GM06990 (cell line): ENCODE data around the gene SPEG.

Experiments used
- DNase-seq: peaks from one replicate; pipeline ENCODE4 v3.0.0-alpha.2; 2011; ENCODE audit not compliant: insufficient read length; ENCODE audit errors: extremely low read depth
- H3K27me3 ChIP-seq: replicated peaks from 2 replicates; pipeline ENCODE4 v1.6.0; 2011; ENCODE audit warnings: low read length; ENCODE audit not compliant: control insufficient read depth, insufficient read depth
- H3K36me3 ChIP-seq: 2 replicates; pipeline ENCODE4 v1.5.1; 2011; ENCODE audit warnings: low read length; ENCODE audit not compliant: control insufficient read depth, insufficient read depth
- H3K4me3 ChIP-seq: replicated peaks from 2 replicates; pipeline ENCODE4 v1.5.1; 2011; ENCODE audit warnings: low read depth, mild to moderate bottlenecking, control low read depth, low read length
- CTCF ChIP-seq: IDR thresholded peaks from 2 replicates; pipeline ENCODE4 v1.5.1; 2011; ENCODE audit warnings: low read length, control low read depth, mild to moderate bottlenecking, inconsistent platforms; ENCODE audit not compliant: insufficient read depth, poor library complexity, severe bottlenecking

The SPEG gene

DNA sequence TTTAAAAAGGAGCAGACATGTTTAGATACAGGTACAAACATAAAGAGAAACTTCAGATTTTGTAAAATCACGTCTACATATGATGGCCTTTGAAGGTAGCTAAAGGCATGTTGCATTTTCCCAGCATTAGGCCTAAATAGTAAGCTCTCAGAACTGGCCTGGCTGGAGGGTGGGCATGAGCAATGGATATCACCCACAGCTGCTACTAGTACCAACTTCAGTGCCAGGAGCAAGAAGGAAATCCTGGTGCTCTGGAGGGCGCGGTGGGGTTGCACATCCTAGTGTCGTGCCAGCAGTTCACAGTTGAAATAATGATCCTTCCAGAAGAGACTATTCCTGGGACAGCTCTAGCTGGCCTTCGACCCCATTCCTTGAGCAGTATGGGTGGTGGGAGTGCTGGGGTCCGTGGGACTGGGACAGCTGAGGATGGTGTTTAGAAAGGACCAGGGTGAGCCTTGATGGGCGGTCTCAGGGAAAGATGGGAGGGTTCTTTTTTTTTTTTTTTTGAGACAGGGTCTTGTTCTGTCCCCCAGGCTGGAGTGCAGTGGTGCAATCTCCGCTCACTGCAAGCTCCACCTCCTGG is 11.6 kb upstream of the SPEG start:
- no peak for TF ChIP-seq CTCF
- Histone ChIP-seq H3K36me3 (no peaks in the 10 kb centered on the region), H3K27me3 (no peaks in the 10 kb centered on the region; the same call in 1 of the 2 replicates), H3K4me3 (no peak overlapping the region)
- no peak for DNase-seq

DNA sequence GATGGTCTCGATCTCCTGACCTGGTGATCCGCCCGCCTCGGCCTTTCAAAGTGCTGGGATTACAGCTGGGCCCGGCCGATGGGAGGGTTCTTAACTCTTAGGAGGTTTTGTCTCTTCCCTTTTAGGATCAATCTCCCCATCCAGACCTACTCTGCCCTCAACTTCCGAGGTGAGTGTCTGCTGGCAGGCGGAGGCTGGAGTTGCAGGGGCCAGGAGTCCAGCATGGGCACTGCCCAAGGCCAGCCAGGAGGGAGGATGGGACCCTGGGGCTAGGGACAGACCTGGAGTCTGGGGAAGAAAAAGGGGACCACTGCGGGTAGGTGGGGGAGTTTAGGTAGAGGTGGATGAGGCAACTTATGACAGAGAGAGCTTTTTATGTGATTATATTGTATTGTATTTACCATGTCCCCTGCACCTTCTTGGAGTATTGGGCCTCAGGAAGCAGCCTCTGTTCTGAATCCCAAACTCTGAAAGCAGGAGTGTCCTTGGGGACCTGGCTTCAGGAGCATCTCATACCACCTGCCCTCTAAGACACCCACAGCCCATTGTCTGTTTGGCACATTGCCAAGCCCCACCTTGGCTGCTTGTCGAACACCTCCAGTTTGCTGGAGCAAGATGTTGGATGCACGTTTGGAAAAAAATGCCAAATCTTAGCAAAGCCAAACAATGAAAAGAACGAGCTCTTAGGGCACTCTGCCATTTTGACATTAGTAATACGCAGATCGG is 10.8 kb upstream of the SPEG start:
- no peak overlapping the region for H3K4me3 ChIP-seq
- TF ChIP-seq CTCF, result no peak
- DNase-seq, result no peak

DNA sequence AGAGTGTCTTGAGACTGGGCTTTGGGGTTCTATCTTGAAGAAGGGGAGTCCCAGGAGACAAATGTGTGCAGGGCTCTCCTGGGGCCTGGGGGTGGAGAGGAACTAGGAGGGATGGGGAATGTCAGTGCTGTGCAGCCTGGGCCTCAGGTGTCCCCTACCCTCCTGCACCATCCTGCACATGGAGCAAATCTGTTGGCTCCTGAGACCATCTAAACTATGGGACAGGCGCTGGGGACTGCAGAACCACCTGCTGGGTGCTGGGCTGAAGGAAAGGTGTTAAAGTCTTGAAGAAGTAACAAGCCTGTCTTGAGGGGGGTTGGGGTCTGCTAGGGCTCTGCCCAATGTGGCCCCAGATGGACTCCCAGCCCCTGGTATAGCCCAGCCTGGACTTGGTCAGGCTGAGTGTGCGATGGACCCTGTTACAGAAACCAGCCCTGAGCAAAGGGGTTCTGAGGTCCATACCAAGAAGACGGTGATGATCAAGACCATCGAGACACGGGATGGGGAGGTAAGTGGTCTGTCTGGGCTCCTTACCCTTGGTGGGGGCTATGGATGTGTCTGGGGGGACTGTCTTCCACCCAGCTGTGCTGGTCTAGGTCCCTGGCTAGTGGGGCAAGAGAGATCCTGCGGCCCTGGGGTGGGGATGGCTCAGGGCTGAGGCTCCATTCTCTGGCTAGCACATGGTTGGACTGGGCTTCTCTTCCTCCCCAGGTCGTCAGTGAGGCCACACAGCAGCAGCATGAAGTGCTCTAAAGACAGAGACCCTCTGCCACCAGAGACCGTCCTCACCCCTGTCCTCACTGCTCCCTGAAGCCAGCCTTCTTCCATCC is 9.2 kb upstream of the SPEG start:
- no peaks in the 10 kb centered on the region for H3K36me3 ChIP-seq
- no peak overlapping the region for H3K4me3 ChIP-seq
- no peak for DNase-seq
- TF ChIP-seq CTCF, result no peak
- no peaks in the 10 kb centered on the region; the same call in 1 of the 2 replicates for H3K27me3 ChIP-seq

More for the DNA sequence above, 10.8 kb upstream of the SPEG start:
- H3K27me3 ChIP-seq, result no peaks in the 10 kb centered on the region; the same call in 1 of the 2 replicates
- no peaks in the 10 kb centered on the region for H3K36me3 ChIP-seq

DNA sequence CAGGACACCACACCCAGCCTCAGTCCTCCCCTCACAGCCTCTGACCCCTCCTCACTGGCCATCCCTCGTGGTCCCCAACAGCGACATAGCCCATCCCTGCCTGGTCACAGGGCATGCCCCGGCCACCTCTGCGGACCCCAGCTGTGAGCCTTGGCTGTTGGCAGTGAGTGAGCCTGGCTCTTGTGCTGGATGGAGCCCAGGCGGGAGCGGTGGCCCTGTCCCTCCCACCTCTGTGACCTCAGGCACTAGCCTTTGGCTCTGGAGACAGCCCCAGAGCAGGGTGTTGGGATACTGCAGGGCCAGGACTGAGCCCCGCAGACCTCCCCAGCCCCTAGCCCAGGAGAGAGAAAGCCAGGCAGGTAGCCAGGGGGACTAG is 8.6 kb upstream of the SPEG start:
- no peak for TF ChIP-seq CTCF
- H3K27me3 ChIP-seq, result no peaks in the 10 kb centered on the region; the same call in 1 of the 2 replicates
- H3K4me3 ChIP-seq, result no peak overlapping the region
- no peak for DNase-seq
- no peaks in the 10 kb centered on the region for H3K36me3 ChIP-seq

GRCh38 chr2:219426534-219427136 is 8.0 kb upstream of the SPEG start:
- Histone ChIP-seq H3K36me3 (no peaks in the 10 kb centered on the region), H3K4me3 (no peak overlapping the region), H3K27me3 (no peaks in the 10 kb centered on the region; the same call in 1 of the 2 replicates)
- DNase-seq, result no peak
- no peak for TF ChIP-seq CTCF
